Kidney glomerular epithelial cell (primary cell): Measurements from ENCODE around the gene FAM184B.

ENCODE experiments used
- DNase-seq: peaks from one replicate; lab custom pipeline; 2025; lab: John Stamatoyannopoulos, UW

FAM184B gene

DNA sequence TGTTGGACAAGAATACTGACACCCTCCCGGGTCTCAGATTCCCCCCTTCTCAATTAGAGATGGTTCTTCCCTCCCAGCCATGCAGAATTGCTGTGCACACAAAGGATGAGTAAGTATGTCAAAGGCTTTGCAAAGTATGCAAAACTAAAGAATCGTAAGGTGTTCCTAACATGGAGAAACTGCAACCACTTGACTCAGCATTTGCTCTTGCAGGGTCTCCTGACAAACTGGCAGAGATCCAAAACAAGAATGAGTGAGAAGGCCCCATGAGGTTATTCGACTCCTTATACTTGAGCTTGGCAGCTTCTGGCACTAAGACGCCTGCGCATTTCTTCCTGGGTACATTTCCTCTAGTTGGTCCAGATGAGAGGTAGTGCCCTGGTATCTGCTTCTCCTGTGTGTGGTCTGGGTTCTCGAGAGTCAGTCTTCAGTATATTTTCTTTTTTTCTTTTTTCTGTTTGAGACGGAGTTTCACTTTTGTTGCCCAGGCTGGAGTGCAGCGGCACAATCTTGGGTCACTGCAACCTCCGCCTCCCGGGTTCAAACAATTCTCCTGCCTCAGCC is 8.2 kb downstream of the FAM184B start:
- DNase-seq, result no peak

DNA sequence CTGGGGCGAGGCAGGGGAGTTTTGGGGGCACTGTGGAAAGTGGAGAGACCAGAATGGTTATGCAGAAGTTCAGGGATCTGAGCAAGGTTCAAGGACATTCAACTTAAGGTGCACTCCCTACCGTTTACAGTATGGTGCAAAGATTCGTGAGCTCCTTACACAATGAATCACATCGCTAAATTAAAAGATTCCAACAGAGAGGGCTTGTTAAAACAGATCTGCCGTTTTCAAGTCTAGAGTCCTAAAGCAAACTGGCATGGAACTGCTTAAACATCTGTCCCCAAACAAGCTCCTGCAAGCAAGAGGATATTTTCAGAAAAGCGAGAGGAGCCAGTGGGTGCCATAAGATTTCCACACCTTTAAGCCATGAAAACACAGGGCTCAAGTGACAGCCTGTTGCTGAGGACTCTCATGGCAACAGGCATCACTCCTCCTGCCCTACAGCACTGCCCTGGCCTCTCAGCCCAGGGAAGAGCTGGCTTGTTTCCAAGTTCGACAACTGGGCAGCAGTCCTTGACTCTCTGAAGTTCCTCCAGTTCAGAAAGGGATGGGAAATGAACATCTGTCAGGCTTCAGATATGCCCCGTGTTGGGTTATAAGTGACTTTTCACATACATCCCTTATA is 10.0 kb downstream of the FAM184B start:
- no peak for DNase-seq

GRCh38 chr4:17770845-17771244 is 10.6 kb downstream of the FAM184B start:
- no peak for DNase-seq

GRCh38 chr4:17769406-17770174 is 11.8 kb downstream of the FAM184B start:
- DNase-seq, result no peak

DNA sequence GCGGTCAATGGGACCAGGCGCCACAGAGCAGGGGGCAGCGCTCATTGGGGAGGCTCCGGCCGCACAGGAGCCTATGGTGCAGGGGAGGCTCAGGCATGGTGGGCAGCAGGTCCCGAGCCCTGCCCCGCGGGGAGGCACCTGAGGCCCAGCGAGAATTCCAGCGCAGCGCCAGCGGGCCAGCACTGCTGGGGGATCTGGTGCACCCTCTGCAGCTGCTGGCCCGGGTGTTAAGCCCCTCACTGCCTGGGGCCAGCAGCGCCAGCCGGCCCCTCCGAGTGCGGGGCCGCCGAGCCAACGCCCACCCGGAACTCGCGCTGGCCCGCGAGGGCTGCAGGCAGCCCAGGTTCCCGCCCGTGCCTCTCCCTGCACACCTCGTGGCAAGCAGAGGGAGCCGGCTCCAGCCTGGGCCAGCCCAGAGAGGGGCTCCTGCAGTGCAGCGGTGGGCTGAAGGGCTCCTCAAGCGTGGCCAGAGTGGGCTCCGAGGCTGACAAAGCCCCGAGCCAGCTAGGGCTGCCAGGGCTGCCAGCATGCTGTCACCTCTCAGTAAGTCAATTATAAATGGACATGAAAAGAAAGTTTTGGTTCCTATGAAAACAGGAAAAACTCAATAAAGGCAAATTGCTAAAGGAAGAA is 14.5 kb downstream of the FAM184B start:
- DNase-seq, result no peak

GRCh38 chr4:17765514-17766286 is 15.7 kb downstream of the FAM184B start:
- no peak for DNase-seq

- DNase-seq, result no peak
Observed at GRCh38 chr4:17763931-17764330, 17.5 kb downstream of the FAM184B start.

DNA sequence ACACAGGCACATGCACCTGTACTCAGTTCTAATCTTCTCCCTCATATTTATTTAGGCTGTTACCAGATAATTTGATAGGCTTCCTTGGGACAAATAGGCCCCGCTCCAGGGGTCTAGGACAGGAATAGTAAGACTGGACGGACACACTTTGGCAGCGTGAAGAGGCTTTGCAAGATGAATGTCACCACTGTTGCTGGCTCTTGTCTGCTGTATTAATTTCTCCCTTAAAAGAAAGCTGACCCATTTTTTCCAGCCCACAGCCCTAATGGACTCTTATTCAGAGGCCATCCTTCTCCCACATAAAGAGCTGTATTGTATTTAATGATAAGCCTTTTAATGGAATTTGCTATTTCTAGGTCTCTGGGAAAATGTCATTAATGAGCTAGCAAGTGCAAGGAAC is 18.0 kb downstream of the FAM184B start:
- DNase-seq, result no peak

GRCh38 chr4:17762726-17763125 is 18.7 kb downstream of the FAM184B start:
- peak; percentile 21 for DNase-seq

- no peak for DNase-seq
Observed at GRCh38 chr4:17761062-17761461, 20.4 kb downstream of the FAM184B start.

- DNase-seq, result no peak
Observed at GRCh38 chr4:17760626-17761025, 20.8 kb downstream of the FAM184B start.

DNA sequence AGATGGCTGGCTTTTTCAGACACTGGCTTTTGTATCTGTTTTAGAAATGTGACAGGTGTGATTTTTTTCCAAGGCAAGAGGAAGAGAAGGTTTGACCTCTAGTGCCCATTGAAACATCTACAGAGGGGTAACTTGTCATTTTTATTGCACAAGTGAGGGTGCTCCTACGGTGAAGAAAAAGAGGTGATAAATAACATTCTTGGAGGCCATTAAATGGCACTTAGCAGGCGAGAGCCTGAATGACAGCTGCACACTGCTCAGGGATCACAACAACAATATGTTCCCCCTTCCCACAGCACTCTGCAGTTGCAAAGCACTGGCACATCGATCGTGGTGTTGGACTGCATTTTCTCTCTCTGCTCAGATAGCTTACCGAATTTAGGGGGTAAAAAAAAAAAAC is 22.9 kb downstream of the FAM184B start:
- no peak for DNase-seq

DNA sequence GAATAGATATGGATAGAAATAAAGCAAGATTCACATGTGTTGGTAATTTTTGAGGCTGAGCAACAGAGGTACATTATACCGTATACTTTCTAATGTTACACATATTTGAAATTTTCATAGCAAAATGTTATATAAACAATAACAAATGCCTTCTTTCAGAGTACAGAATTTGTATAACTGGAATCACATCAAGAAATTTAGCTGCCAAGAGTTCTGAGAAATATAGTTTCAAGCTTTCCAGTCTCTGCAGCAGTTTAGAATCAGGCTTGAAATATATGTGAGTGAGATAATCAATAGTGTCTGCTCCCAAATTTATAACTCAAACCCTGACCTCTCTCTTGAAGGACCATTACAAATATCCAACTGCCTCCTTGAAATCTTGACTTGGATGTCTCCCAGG is 23.8 kb downstream of the FAM184B start:
- no peak for DNase-seq

GRCh38 chr4:17753646-17754045 is 27.8 kb downstream of the FAM184B start:
- DNase-seq, result no peak

GRCh38 chr4:17740702-17741101 is 40.7 kb downstream of the FAM184B start:
- no peak for DNase-seq

DNA sequence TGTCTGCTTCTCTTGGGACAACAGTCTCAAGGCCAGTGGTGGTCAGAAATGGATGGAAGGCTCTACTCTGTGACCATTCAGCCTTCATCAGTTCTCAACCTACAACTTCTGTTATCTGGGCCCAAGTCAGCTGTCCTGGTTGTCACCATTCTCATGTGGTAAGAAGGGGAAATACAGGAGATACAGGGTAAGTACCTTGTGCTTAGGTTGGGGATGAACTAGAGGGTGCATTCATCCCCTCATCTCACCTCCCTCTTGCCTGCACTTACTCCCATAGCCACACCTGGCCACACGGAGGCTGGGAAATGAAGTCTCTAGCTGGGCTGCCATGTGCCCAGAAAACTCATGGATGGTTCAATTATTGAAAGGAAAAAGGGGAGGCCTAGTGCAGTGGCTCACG is 44.9 kb downstream of the FAM184B start:
- no peak for DNase-seq

GRCh38 chr4:17726911-17727310 is 54.5 kb downstream of the FAM184B start:
- DNase-seq, result no peak

GRCh38 chr4:17723648-17724047 is 57.8 kb downstream of the FAM184B start:
- no peak for DNase-seq

DNA sequence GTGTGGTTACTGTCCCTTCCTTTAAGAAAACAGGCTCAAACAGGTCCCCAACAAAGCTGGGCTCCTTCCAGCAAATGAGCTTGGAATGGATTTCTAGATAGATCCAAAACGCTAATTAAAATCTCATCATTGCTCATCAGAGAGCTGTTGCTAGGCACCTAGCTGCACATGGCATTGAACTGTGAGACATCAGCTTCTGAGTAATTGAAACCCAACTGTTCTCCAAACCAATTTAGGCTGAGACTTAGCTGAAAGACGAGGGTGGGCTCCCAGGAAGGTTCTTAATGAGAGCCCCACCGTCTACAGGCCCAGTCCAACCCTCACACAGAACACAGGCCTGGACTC is 59.1 kb downstream of the FAM184B start:
- no peak for DNase-seq

DNA sequence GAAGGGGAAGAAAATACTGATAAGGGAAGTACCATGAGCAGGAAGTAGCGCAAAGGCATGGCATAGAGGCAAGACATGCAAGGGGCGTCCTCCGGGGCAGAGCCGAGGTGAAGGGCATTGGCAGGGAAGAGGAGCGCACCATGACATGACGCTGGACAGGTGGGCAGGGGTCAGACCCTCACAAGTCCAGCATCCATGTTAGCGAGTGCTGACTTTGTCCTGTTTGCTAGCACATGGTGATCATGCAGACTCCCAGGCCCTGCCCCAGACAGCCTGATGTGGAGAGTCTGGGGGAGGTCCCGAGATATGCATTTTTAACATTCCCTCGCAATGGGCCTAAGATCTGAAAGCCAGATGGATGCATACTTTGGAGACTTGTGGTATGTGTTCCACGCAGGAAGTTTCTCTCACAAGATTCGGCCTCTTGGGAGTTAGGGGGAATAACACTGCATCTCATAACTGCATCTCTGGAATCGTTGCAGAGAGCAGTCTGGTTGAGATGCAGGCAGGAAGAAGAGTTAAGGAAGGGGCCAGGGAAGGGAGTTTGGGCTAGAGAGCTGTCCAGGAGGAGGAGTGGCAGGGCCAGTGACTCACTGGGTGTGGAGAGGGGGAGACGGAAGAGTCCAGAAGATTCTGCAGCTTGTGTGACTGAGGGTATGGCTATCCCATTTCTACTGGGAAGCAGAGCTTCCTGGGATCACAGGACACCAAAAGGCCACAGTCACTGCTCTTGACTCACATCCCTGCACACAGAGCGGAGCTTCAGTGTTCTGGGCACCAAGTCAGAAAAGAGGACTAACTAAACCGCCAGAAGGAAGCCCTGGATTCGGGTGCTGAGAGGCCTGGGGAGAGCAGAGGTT is 59.7 kb downstream of the FAM184B start:
- DNase-seq, result no peak

- DNase-seq, result no peak
Observed at GRCh38 chr4:17719106-17719505, 62.3 kb downstream of the FAM184B start.
